Stimulated activated CD4-positive, alpha-beta T cell treated with anti-CD3 and anti-CD28 coated beads, Interleukin-15, amount 100 ng/mL, for 1 hour (primary cell): ENCODE measurements around the gene S1PR5.
A peak's percentile ranks its signal among the peaks of the same experiment; 100 is the strongest.

Experiments
- DNase-seq, 2 donors: peaks; one replicate each; pipeline ENCODE4 v3.0.0-alpha.2; 2020; ENCODE audit warnings: low read depth in 1 of 2, low spot score in 1 of 2

Gene S1PR5

DNA sequence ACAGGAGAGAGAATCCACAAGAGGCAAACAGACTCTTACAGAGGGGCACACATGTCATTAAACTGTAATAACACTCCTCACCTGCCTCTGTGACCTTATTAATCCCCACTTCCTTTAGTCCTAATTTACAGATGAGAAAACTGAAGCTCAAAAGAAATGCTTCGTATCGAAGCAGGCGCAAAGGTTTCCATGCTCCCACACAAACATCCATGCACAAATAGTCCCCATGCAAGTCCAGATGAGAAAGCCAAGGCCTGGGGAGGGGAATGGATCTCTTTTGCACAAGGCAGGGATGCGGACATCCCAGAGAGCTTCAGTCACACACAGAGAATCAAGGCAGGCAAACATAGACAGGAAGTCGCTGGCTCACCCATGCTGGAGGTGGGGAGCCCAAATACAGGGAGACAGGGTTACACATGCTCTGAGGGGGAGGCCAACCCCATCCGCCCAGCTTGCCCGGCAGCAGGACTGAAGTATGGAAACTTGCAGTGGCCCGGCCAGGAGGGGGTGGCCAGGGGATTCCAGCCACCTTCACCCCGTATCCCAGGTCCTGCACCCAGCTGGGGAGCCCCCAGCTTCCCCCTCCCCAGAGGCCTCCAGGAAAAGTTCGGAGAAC is 468 bp downstream of the S1PR5 start:
- DNase-seq = no peak

- DNase-seq = no peak
Measured at GRCh38 chr19:10516064-10516385, 1.2 kb downstream of the S1PR5 start.

DNA sequence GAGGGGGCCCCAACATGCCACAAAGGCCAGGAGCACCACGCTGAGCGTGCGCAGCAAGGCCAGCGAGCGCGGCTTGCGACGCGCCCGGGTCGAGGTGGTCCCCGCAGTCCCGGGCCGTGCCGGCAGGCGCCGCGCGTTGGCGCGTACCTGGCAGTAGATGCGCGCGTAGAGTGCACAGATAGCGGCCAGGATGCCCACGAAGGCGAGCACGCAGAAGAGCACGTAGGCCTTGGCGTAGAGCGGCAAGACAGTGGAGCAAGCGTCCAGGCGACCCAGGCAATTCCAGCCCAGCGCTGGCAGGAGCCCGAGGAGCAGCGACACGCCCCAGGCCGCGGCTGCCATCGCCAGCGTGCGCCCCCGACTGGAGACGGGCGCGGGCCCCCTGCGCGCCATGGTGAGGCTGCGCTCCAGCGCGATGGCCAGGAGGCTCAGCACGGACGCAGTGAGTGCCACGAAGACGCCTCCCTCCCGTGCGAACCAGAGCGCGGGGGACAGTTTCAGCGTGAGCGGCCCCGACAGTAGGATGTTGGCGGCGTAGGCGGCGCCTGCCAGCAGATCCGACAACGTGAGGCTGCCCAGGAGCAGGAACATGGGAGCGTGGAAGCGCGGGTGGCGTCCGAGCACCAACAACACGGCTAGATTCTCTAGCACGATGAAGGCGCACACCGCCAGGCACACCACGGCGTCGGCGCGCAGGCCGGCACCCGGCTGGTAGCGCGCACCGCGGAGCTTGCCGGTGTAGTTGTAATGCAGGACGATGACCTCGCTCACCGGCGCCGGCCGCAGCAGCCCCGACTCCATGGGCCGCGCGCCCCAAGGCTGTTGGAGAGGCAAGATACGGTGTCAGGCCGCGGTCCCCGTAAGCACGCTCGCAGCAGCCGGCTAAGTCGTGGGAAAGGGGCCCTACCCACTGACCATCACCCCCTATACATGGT is 2.8 kb downstream of the S1PR5 start:
- no peak for DNase-seq

GRCh38 chr19:10513223-10513622 is 4.0 kb downstream of the S1PR5 start:
- no peak for DNase-seq

- DNase-seq = peak in 1 of 2 donors; percentile 41
Measured at GRCh38 chr19:10510301-10510802, 6.9 kb downstream of the S1PR5 start.

- no peak for DNase-seq
Measured at GRCh38 chr19:10508707-10509106, 8.5 kb downstream of the S1PR5 start.

- DNase-seq = no peak
Measured at GRCh38 chr19:10508036-10508435, 9.2 kb downstream of the S1PR5 start.

DNA sequence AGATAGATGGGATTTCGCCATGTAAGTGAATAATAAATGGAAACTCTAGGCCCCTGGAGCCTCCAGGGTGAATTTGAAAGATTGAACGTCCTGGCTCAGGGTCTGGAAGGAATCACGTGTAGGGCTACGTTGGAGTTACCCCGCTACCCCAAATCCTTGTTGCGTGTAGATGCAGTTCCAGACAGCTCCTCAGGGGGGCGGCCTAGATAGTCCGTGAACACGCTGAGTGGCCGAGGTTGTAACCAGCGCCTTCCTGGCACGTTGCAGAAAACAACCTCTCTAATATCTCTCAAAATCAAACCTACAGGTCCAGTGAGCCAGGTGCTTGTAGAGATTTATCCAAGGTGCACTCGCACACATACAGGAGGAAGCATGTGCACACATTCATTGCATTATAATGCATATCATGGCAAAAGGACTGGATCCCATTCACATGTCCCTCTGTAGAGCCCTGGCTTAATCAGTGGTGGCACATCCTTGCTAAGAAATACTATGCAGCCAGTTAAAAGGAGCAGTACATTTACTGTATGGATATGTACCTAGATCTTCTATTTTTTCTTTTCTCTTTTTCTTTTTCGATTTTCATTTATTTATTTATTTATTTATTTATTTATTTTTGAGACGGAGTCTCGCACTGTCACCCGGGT is 11.5 kb downstream of the S1PR5 start:
- peak; percentile 64 to 75 for DNase-seq

GRCh38 chr19:10503002-10503789 is 14.1 kb downstream of the S1PR5 start, which contains the start of gene KEAP1:
KEAP1 (minus strand) TSS chr19:10503356; CDS start chr19:10500033, 3,323 bp downstream.
- DNase-seq = no peak

DNA sequence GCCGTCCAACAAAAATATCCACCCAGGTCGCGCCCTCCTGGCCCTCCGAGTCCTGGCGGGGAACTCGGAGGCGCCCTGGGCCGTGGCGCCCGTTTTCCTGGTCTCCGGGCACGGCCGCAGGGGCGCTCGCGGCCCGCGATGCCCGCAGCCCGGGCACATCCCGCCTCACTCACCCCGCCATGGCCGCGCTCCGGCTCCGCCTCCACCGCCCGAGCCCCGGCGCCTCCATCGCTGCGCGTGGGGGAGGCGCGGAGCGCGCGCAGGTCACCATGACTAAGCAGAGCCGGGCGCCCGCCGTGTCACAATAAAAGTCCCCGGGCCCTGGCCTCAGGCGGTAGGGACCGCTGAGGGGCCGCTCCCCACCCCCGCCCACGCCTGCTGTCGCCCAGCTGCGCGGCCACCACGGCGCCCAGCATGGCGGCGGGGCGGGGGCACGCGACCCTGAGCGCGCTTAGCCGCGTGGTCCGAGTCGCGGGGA is 14.7 kb downstream of the S1PR5 start:
- peak; percentile 79 to 86 for DNase-seq

DNA sequence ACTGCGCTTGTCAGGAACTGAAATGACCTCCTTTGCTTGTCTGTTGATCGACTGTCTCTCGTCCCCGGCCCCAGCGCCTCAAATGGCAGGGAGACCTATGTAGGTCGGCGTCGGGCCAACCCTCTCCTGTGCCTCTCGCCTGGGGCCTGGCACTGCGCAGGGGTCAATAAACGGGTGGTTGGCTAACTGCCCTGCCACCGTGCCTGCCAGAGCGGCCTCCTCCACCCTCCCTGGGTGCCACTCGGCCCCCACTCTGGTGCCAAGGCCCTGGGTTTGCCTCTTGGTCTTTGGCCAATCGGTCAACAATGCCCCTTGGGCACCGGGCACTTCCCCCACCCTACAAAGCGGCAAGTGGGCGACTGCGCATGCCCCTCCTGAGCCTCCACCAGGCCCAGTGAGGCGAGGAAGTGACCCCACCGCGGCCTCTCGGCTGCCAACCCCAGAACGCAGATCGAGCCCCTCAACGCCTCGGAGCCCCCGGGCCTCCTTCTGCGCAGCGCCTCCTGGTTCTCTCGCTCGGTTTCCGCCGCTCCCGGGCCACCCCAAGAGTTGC is 15.2 kb downstream of the S1PR5 start:
- peak in 1 of 2 donors; percentile 26 for DNase-seq

DNA sequence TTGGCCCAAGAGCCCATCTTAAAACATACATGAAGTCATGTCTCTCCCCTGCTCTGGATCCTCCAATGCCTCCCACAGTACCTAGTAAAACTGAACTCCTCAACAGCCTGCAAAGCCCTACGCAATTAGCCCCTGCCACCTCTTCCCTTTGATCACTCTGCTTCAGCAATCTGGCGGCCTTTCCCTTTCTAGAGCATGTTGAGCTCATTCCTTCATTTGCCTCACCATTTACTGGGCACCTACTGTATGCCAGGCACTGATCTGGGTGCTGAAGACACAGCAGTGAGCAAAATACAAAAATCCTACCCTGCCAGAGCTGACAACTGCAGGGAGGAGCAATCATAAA is 17.0 kb downstream of the S1PR5 start:
- no peak for DNase-seq

DNA sequence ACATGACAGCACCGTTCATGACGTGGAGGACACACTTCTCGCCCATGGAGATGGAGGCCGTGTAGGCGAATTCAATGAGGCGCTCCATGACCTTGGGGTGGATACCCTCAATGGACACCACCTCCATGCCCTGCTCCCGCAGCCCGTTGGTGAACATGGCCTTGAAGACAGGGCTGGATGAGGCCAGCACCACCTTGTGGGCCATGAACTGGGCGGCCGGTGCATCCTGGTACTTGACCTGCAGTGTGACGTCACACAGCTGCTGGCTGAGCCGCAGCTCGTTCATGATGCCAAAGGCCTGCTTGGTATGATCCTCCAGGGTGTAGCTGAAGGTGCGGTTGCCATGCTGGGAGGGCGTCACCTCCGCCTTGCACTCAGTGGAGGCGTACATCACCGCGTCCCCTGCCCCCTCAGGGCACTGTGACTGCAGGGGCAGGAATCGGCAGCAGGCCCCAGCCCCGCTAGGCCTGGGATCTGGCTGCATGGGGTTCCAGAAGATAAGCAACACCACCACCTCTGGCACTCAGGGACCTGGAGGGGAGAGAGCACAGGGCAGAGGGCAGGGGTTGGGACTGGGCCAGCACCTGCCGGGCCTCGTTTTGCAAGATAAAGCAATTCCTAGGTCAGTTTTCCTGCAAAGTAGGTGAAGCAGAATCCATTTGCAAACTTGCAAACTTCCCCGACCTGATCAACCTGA is 17.5 kb downstream of the S1PR5 start:
- DNase-seq = no peak

- no peak for DNase-seq
Measured at GRCh38 chr19:10497371-10497770, 19.9 kb downstream of the S1PR5 start.

DNA sequence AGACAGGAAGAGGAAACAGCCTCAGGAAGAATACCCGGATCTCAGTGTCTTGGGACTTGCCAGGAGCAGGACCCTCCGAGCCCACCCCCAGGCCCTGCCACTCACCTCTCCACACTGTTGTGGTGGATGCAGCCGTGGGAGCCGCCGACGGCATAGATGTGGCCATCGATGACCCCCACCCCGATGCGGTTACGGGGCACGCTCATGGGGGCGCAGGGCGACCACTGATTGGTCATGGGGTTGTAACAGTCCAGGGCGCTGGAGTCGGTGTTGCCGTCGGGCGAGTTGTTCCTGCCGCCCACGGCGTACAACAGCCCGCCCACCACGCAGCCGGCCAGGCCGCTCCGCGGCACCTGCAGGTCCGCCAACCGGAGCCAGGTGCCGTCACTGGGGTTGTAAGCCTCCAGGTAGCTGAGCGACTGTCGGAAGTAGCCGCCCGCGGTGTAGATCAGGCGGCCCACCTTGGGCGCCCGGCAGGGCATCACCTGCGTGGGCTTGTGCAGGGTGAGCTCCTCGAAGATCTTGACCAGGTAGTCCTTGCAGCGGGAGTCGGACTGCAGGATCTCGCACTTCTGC is 25.7 kb downstream of the S1PR5 start:
- DNase-seq = no peak

- DNase-seq = no peak
Measured at GRCh38 chr19:10486551-10486950, 30.7 kb downstream of the S1PR5 start.

GRCh38 chr19:10478903-10479384 is 38.3 kb downstream of the S1PR5 start:
- DNase-seq = peak; percentile 76 to 80

DNA sequence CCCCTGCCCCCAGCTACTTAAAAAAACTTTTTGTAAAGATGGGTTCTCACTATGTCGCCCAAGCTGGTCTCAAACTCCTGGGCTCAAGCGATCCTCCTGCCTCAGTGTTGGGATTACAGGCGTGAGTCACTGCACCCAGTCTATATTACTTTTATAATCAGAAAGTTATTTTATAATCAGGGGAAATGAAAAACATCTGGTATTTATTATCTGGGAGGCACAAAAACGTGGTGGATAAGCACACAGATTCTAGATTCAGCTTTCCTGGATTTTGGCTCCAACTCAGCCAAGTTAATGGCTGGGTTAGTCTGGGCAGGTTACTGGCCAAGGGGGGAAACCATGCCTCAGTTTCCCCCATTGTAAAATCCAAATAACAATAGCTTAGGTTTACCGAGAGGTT is 38.8 kb downstream of the S1PR5 start:
- no peak for DNase-seq

DNA sequence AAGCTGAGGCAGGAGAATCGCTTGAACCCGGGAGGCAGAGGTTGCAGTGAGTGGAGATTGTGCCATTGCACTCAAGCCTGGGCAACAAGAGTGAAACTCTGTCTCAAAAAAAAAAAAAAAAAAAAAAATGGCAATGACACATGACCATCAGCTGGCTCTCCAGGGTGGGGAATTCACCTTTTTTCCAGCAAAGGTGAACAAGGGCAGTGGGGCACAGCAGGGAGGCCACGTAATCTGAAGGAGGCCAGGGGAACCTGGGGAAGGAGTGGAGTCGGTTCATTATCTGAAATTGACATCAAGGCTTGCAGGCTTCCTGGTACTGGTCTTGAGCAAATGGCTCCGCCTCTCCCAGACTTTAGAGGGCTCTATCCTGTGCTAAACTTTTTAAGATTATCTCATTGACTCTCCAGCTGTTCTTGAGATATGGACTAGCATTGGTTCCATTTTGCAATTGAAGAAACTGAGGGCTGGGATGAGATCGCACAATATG is 42.2 kb downstream of the S1PR5 start:
- no peak for DNase-seq
